Measurements from ENCODE around the gene CELF4.

The CELF4 gene

GRCh38 chr18:37303009-37303408, 262.6 kb downstream of the CELF4 start:
- Mint-ChIP-seq H3K9me3 (no peaks in the 10 kb centered on the region), H3K36me3 (ENCODE audit: low read depth) (no peaks in the 10 kb centered on the region), H3K27me3 (ENCODE audit: low read depth) (no peaks in the 10 kb centered on the region), H3K27ac (no peak overlapping the region), H3K4me3 (no peak overlapping the region), H3K4me1 (ENCODE audit: low read depth) (no peaks in the 10 kb centered on the region)
- DNase-seq (ENCODE audit: low spot score): no peak

DNA sequence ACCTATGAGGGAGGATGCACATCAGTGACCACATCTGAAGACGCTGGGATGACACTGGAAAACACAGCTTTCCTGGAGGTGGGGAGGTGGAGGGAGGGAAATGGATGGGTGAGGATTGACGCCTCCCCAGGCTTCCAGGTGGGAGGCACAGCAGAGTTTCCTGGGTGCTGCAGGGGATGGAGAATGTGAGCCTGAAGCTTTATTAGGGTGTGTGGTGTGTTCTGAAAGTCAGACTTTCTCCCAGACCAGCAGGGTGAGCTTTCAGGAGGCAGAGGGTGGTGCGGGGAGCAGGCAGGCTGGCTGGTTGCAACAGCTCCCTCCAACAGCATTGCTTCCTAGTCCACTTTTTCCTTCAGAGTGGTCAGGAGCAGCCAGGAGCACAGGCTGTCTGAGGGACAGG, 263.1 kb downstream of the CELF4 start:
- H3K36me3 Mint-ChIP-seq (ENCODE audit: low read depth): no peaks in the 10 kb centered on the region
- DNase-seq (ENCODE audit: low spot score): no peak
- no peaks in the 10 kb centered on the region for H3K27me3 Mint-ChIP-seq (ENCODE audit: low read depth)
- H3K4me1 Mint-ChIP-seq (ENCODE audit: low read depth): no peaks in the 10 kb centered on the region
- no peaks in the 10 kb centered on the region for H3K9me3 Mint-ChIP-seq
- H3K4me3 Mint-ChIP-seq: no peak overlapping the region
- H3K27ac Mint-ChIP-seq: no peak overlapping the region

DNA sequence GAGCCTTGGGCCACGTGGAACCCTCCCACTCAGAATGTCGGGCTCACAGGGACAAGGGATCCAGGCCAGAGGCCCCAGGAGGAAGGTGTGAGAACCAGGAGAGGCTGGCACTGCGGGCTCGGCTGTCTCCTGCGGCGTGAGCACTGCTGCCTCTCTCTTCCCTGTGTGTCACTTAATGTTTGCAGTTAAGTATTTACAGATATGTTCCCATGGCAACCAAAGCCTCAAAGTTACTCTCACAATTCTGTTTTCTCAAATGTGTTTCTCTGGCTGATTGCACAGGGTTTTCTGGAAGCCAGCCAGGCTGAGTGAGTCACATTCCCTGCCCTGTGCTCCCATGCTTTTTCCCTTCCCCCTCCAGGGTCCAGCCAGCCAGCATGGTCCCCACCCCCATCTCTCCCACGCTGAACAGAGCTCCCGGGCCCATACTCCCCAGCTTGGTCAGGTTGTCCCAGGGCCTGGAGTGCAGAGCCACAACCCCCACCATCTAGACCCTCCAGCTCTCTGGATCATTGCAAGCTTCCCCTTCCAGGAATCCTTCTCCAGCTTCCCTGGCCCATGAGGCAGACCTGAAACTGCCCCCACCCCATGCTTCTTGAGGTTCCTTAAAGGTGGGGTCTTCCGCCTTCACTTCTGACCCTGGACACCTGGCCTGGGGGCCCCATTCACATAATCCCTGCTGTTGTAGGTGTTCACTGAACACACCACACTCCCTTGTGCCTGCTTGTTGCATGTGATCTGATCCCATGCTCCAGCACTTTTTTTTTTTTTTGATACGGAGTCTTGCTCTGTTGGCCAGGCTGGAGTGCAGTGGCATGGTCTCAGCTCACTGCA, 265.9 kb downstream of the CELF4 start:
- Mint-ChIP-seq H3K27ac (no peak overlapping the region), H3K27me3 (ENCODE audit: low read depth) (no peaks in the 10 kb centered on the region), H3K4me1 (ENCODE audit: low read depth) (no peaks in the 10 kb centered on the region), H3K36me3 (ENCODE audit: low read depth) (no peaks in the 10 kb centered on the region), H3K4me3 (no peak overlapping the region), H3K9me3 (no peaks in the 10 kb centered on the region)
- no peak for DNase-seq (ENCODE audit: low spot score)

DNA sequence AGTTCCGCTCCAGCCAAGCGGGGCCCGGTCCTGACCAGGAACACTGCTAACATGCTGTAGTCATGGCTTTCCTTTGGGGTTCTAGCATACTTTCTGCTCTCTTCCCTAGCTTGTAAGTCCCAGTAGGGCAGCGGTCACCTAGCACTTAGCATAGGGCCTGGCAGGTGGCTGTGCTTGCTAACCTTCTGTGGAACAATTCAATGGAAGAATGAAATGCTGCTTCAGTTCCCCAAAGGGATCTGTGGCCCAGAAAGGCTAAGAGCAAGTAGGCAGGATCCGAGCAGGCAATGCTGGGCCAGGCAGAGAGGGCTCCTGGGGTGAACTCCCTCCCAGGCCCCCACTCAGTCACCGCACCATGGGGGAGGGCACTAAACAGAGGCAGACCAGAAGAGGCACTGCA, 266.8 kb downstream of the CELF4 start:
- Mint-ChIP-seq H3K4me1 (ENCODE audit: low read depth) (no peaks in the 10 kb centered on the region), H3K9me3 (no peaks in the 10 kb centered on the region), H3K27ac (no peak overlapping the region), H3K4me3 (no peak overlapping the region), H3K36me3 (ENCODE audit: low read depth) (no peaks in the 10 kb centered on the region), H3K27me3 (ENCODE audit: low read depth) (no peaks in the 10 kb centered on the region)
- DNase-seq (ENCODE audit: low spot score): no peak

GRCh38 chr18:37297106-37297505, 268.5 kb downstream of the CELF4 start:
- H3K27ac Mint-ChIP-seq: no peak overlapping the region
- H3K4me3 Mint-ChIP-seq: no peak overlapping the region
- no peak for DNase-seq (ENCODE audit: low spot score)
- no peaks in the 10 kb centered on the region for H3K27me3 Mint-ChIP-seq (ENCODE audit: low read depth)
- H3K9me3 Mint-ChIP-seq: no peaks in the 10 kb centered on the region
- no peaks in the 10 kb centered on the region for H3K4me1 Mint-ChIP-seq (ENCODE audit: low read depth)
- H3K36me3 Mint-ChIP-seq (ENCODE audit: low read depth): no peaks in the 10 kb centered on the region

- Mint-ChIP-seq H3K4me1 (ENCODE audit: low read depth) (no peaks in the 10 kb centered on the region), H3K36me3 (ENCODE audit: low read depth) (no peaks in the 10 kb centered on the region), H3K27me3 (ENCODE audit: low read depth) (no peaks in the 10 kb centered on the region), H3K4me3 (no peak overlapping the region), H3K9me3 (no peaks in the 10 kb centered on the region), H3K27ac (no peak overlapping the region)
- DNase-seq (ENCODE audit: low spot score): no peak
Observed at GRCh38 chr18:37294951-37295350, 270.6 kb downstream of the CELF4 start.

GRCh38 chr18:37293359-37293758, 272.2 kb downstream of the CELF4 start:
- no peaks in the 10 kb centered on the region for H3K27me3 Mint-ChIP-seq (ENCODE audit: low read depth)
- H3K36me3 Mint-ChIP-seq (ENCODE audit: low read depth): no peaks in the 10 kb centered on the region
- H3K27ac Mint-ChIP-seq: no peak overlapping the region
- no peak for DNase-seq (ENCODE audit: low spot score)
- no peaks in the 10 kb centered on the region for H3K4me1 Mint-ChIP-seq (ENCODE audit: low read depth)
- no peak overlapping the region for H3K4me3 Mint-ChIP-seq
- H3K9me3 Mint-ChIP-seq: no peaks in the 10 kb centered on the region

DNA sequence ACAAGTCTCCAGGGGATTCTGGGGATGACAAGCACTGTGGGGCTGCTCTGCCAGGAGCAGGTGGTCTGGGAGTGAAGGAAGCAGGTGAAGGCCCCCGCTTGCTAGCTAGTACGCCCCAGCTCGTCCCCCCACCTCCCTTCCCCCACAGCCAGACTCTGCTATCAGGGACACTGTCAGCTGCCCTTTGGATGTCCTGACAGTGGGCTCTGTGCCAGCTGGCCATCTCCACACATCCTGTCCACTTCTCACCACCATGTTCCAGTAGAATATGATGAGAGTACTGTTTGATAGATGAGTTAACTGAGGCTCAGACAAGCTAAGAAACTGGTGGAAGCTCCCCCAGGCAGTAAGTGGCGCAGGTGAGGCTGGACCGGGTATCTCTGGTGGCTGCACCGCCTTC, 276.2 kb downstream of the CELF4 start:
- Mint-ChIP-seq H3K36me3 (ENCODE audit: low read depth) (no peaks in the 10 kb centered on the region), H3K4me3 (no peak overlapping the region), H3K27me3 (ENCODE audit: low read depth) (no peaks in the 10 kb centered on the region), H3K9me3 (no peaks in the 10 kb centered on the region), H3K4me1 (ENCODE audit: low read depth) (no peaks in the 10 kb centered on the region), H3K27ac (no peak overlapping the region)
- no peak for DNase-seq (ENCODE audit: low spot score)

DNA sequence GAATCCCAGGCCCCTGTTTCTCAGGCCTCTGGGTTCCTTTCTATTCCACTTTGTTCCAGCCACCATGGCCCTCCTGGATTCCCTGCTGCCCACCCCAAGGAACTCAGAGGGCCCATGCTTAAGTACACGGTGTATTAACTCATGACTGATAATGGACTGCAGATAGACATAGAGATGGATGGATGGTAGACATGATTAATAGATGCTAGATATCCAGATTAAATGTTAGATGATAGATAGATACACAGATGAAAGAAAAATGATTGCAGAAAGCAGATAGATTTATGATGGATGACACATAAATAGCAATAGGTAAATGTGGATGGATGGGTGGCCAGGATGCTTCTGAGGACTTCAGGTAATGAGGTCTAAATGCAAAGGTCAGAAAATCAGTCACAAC, 278.0 kb downstream of the CELF4 start:
- H3K27ac Mint-ChIP-seq: no peak overlapping the region
- H3K4me3 Mint-ChIP-seq: no peak overlapping the region
- DNase-seq (ENCODE audit: low spot score): no peak
- H3K36me3 Mint-ChIP-seq (ENCODE audit: low read depth): no peaks in the 10 kb centered on the region
- no peaks in the 10 kb centered on the region for H3K27me3 Mint-ChIP-seq (ENCODE audit: low read depth)
- H3K4me1 Mint-ChIP-seq (ENCODE audit: low read depth): no peaks in the 10 kb centered on the region
- H3K9me3 Mint-ChIP-seq: no peaks in the 10 kb centered on the region

- Mint-ChIP-seq H3K4me1 (ENCODE audit: low read depth) (no peaks in the 10 kb centered on the region), H3K9me3 (no peaks in the 10 kb centered on the region), H3K4me3 (no peak overlapping the region), H3K36me3 (ENCODE audit: low read depth) (no peaks in the 10 kb centered on the region), H3K27me3 (ENCODE audit: low read depth) (no peaks in the 10 kb centered on the region), H3K27ac (no peak overlapping the region)
- DNase-seq (ENCODE audit: low spot score): no peak
Observed at GRCh38 chr18:37286801-37287200, 278.8 kb downstream of the CELF4 start.

GRCh38 chr18:37285825-37286224, 279.8 kb downstream of the CELF4 start:
- H3K9me3 Mint-ChIP-seq: no peaks in the 10 kb centered on the region
- H3K36me3 Mint-ChIP-seq (ENCODE audit: low read depth): no peaks in the 10 kb centered on the region
- H3K27me3 Mint-ChIP-seq (ENCODE audit: low read depth): no peaks in the 10 kb centered on the region
- no peak for DNase-seq (ENCODE audit: low spot score)
- no peaks in the 10 kb centered on the region for H3K4me1 Mint-ChIP-seq (ENCODE audit: low read depth)
- no peak overlapping the region for H3K4me3 Mint-ChIP-seq
- no peak overlapping the region for H3K27ac Mint-ChIP-seq

DNA sequence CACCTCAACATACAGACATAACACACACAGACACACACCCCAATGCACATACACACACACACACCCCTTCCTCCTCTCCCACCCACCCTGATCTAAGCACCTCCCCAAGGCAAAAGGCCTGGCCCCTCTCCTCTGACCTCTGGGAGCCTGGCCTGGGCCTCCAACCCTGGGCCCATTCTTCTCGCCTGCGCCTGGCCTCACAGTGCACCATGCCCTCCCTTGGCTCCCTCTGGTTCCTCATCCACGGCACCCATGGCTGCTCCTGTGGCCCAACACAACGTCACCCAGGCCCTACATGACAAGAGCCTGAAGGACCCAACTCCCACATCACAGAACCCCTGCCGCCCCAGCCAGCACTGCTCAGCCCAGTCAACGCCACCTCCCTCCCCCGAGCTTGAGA, 281.3 kb downstream of the CELF4 start:
- Mint-ChIP-seq H3K9me3 (no peaks in the 10 kb centered on the region), H3K4me3 (no peak overlapping the region), H3K27ac (no peak overlapping the region), H3K4me1 (ENCODE audit: low read depth) (no peaks in the 10 kb centered on the region), H3K36me3 (ENCODE audit: low read depth) (no peaks in the 10 kb centered on the region), H3K27me3 (ENCODE audit: low read depth) (no peaks in the 10 kb centered on the region)
- DNase-seq (ENCODE audit: low spot score): no peak

- Mint-ChIP-seq H3K27ac (no peak overlapping the region), H3K27me3 (ENCODE audit: low read depth) (no peaks in the 10 kb centered on the region), H3K4me1 (ENCODE audit: low read depth) (no peaks in the 10 kb centered on the region), H3K36me3 (ENCODE audit: low read depth) (no peaks in the 10 kb centered on the region), H3K9me3 (no peaks in the 10 kb centered on the region), H3K4me3 (no peak overlapping the region)
- no peak for DNase-seq (ENCODE audit: low spot score)
Observed at GRCh38 chr18:37282386-37283037, 283.1 kb downstream of the CELF4 start.

- H3K4me3 Mint-ChIP-seq: no peak overlapping the region
- H3K36me3 Mint-ChIP-seq (ENCODE audit: low read depth): no peaks in the 10 kb centered on the region
- H3K27ac Mint-ChIP-seq: no peak overlapping the region
- H3K27me3 Mint-ChIP-seq (ENCODE audit: low read depth): peaks cover 4% of the 10 kb centered on the region
- H3K9me3 Mint-ChIP-seq: no peaks in the 10 kb centered on the region
- no peaks in the 10 kb centered on the region for H3K4me1 Mint-ChIP-seq (ENCODE audit: low read depth)
- DNase-seq (ENCODE audit: low spot score): no peak
Observed at GRCh38 chr18:37280701-37281393, 284.8 kb downstream of the CELF4 start.
